Dendritic cell treated with granulocyte-macrophage colony-stimulating factor and Interleukin-4, amounts not matched to agents 40 ng/mL and 50 ng/mL, for 4 days (primary cell): ENCODE measurements around the gene TFCP2L1.

ENCODE experiments used
- H3K27ac Mint-ChIP-seq: one replicate; pipeline ENCODE4 v1.8.0; 2022; ENCODE audit warnings: mild to moderate bottlenecking, mixed read lengths
- H3K27me3 Mint-ChIP-seq: one replicate; pipeline ENCODE4 v1.8.0; 2022; ENCODE audit warnings: mild to moderate bottlenecking, mixed read lengths
- H3K36me3 Mint-ChIP-seq: one replicate; pipeline ENCODE4 v1.8.0; 2022; ENCODE audit warnings: low read depth, mixed read lengths
- H3K4me1 Mint-ChIP-seq: one replicate; pipeline ENCODE4 v1.8.0; 2022; ENCODE audit warnings: low read depth, mixed read lengths
- H3K4me3 Mint-ChIP-seq: one replicate; pipeline ENCODE4 v1.8.0; 2022; ENCODE audit warnings: mild to moderate bottlenecking, moderate library complexity, mixed read lengths
- H3K9me3 Mint-ChIP-seq: one replicate; pipeline ENCODE4 v1.8.0; 2022; ENCODE audit warnings: mixed read lengths
- intact Hi-C: fragments of 100-400 bp; cut with micrococcal nuclease; formaldehyde crosslinking; loops from one replicate; pipeline ENCODE4 v1.15.0; 2022

Gene TFCP2L1

GRCh38 chr2:121192576-121192975 lies 92.4 kb downstream of the TFCP2L1 start:
- Mint-ChIP-seq H3K9me3 (no peaks in the 10 kb centered on the region), H3K4me3 (no peak overlapping the region), H3K36me3 (no peaks in the 10 kb centered on the region), H3K27me3 (peaks cover 1% of the 10 kb centered on the region), H3K4me1 (peaks cover 48% of the 10 kb centered on the region), H3K27ac (no peak overlapping the region)
- intact Hi-C loops, result loop anchor here (10.0 kb wide), 1 partner anchor 92 kb away; the partner anchor contains the start of gene TFCP2L1

GRCh38 chr2:121191191-121192170 lies 93.5 kb downstream of the TFCP2L1 start:
- Mint-ChIP-seq H3K27ac (no peak overlapping the region), H3K4me3 (no peak overlapping the region), H3K4me1 (peaks cover 39% of the 10 kb centered on the region), H3K27me3 (peaks cover 1% of the 10 kb centered on the region), H3K36me3 (no peaks in the 10 kb centered on the region), H3K9me3 (no peaks in the 10 kb centered on the region)
- intact Hi-C loops, result loop anchor here (10.0 kb wide), 1 partner anchor 93 kb away; the partner anchor contains the start of gene TFCP2L1

- Mint-ChIP-seq H3K4me3 (no peak overlapping the region), H3K4me1 (peaks cover 31% of the 10 kb centered on the region), H3K36me3 (no peaks in the 10 kb centered on the region), H3K9me3 (no peaks in the 10 kb centered on the region), H3K27me3 (no peaks in the 10 kb centered on the region), H3K27ac (no peak overlapping the region)
- intact Hi-C loops, result loop anchor here (10.0 kb wide), 1 partner anchor 95 kb away; the partner anchor contains the start of gene TFCP2L1
Measured at GRCh38 chr2:121189661-121190381, 95.2 kb downstream of the TFCP2L1 start.

GRCh38 chr2:121189011-121189410 lies 96.0 kb downstream of the TFCP2L1 start:
- no peak overlapping the region for H3K27ac Mint-ChIP-seq
- H3K27me3 Mint-ChIP-seq, result no peaks in the 10 kb centered on the region

GRCh38 chr2:121187982-121188411 lies 97.0 kb downstream of the TFCP2L1 start:
- peak overlapping the region; percentile 10 for H3K27ac Mint-ChIP-seq
- H3K27me3 Mint-ChIP-seq, result no peaks in the 10 kb centered on the region
- no peaks in the 10 kb centered on the region for H3K9me3 Mint-ChIP-seq
- intact Hi-C loops, result no loop called here
- no peaks in the 10 kb centered on the region for H3K36me3 Mint-ChIP-seq
- H3K4me1 Mint-ChIP-seq, result peaks cover 26% of the 10 kb centered on the region
- no peak overlapping the region for H3K4me3 Mint-ChIP-seq

More at GRCh38 chr2:121189011-121189410, 96.0 kb downstream of the TFCP2L1 start:
- peaks cover 28% of the 10 kb centered on the region for H3K4me1 Mint-ChIP-seq
- no peak overlapping the region for H3K4me3 Mint-ChIP-seq
- H3K9me3 Mint-ChIP-seq, result no peaks in the 10 kb centered on the region
- intact Hi-C loops, result no loop called here
- no peaks in the 10 kb centered on the region for H3K36me3 Mint-ChIP-seq

- H3K36me3 Mint-ChIP-seq, result no peaks in the 10 kb centered on the region
- no peak overlapping the region for H3K27ac Mint-ChIP-seq
- intact Hi-C loops, result no loop called here
Measured at GRCh38 chr2:121187351-121187981, 97.5 kb downstream of the TFCP2L1 start.

GRCh38 chr2:121186261-121186660 lies 98.7 kb downstream of the TFCP2L1 start:
- no peaks in the 10 kb centered on the region for H3K27me3 Mint-ChIP-seq
- intact Hi-C loops, result no loop called here
- H3K4me3 Mint-ChIP-seq, result no peak overlapping the region
- H3K4me1 Mint-ChIP-seq, result peaks cover 26% of the 10 kb centered on the region
- no peaks in the 10 kb centered on the region for H3K9me3 Mint-ChIP-seq
- no peak overlapping the region for H3K27ac Mint-ChIP-seq
- H3K36me3 Mint-ChIP-seq, result no peaks in the 10 kb centered on the region

More at GRCh38 chr2:121187351-121187981, 97.5 kb downstream of the TFCP2L1 start:
- Mint-ChIP-seq H3K9me3 (no peaks in the 10 kb centered on the region), H3K4me1 (peaks cover 26% of the 10 kb centered on the region), H3K4me3 (no peak overlapping the region), H3K27me3 (no peaks in the 10 kb centered on the region)

GRCh38 chr2:121185571-121186074 lies 99.4 kb downstream of the TFCP2L1 start:
- Mint-ChIP-seq H3K27me3 (no peaks in the 10 kb centered on the region), H3K36me3 (no peaks in the 10 kb centered on the region), H3K27ac (no peak overlapping the region), H3K4me3 (no peak overlapping the region), H3K9me3 (no peaks in the 10 kb centered on the region), H3K4me1 (peaks cover 26% of the 10 kb centered on the region)
- intact Hi-C loops, result no loop called here

- intact Hi-C loops, result no loop called here
- Mint-ChIP-seq H3K4me3 (no peak overlapping the region), H3K27me3 (no peaks in the 10 kb centered on the region), H3K4me1 (peaks cover 24% of the 10 kb centered on the region), H3K36me3 (no peaks in the 10 kb centered on the region), H3K9me3 (no peaks in the 10 kb centered on the region), H3K27ac (no peak overlapping the region)
Measured at GRCh38 chr2:121185111-121185510, 99.9 kb downstream of the TFCP2L1 start.

- Mint-ChIP-seq H3K9me3 (no peaks in the 10 kb centered on the region), H3K27ac (no peak overlapping the region), H3K4me3 (no peak overlapping the region), H3K4me1 (peaks cover 19% of the 10 kb centered on the region), H3K27me3 (no peaks in the 10 kb centered on the region), H3K36me3 (no peaks in the 10 kb centered on the region)
- intact Hi-C loops, result no loop called here
Measured at GRCh38 chr2:121184248-121184862, 100.6 kb downstream of the TFCP2L1 start.

GRCh38 chr2:121182520-121182919 lies 102.5 kb downstream of the TFCP2L1 start:
- intact Hi-C loops, result no loop called here
- peaks cover 1% of the 10 kb centered on the region for H3K4me1 Mint-ChIP-seq
- H3K36me3 Mint-ChIP-seq, result no peaks in the 10 kb centered on the region
- H3K9me3 Mint-ChIP-seq, result no peaks in the 10 kb centered on the region
- no peak overlapping the region for H3K4me3 Mint-ChIP-seq
- H3K27ac Mint-ChIP-seq, result no peak overlapping the region
- H3K27me3 Mint-ChIP-seq, result no peaks in the 10 kb centered on the region

GRCh38 chr2:121179467-121179866 lies 105.5 kb downstream of the TFCP2L1 start:
- no peaks in the 10 kb centered on the region for H3K4me1 Mint-ChIP-seq
- no peaks in the 10 kb centered on the region for H3K36me3 Mint-ChIP-seq
- intact Hi-C loops, result no loop called here
- H3K27me3 Mint-ChIP-seq, result no peaks in the 10 kb centered on the region
- no peak overlapping the region for H3K4me3 Mint-ChIP-seq
- H3K9me3 Mint-ChIP-seq, result no peaks in the 10 kb centered on the region
- no peak overlapping the region for H3K27ac Mint-ChIP-seq

- no peaks in the 10 kb centered on the region for H3K9me3 Mint-ChIP-seq
- H3K4me3 Mint-ChIP-seq, result no peak overlapping the region
- H3K36me3 Mint-ChIP-seq, result no peaks in the 10 kb centered on the region
- no peak overlapping the region for H3K27ac Mint-ChIP-seq
- H3K27me3 Mint-ChIP-seq, result no peaks in the 10 kb centered on the region
- intact Hi-C loops, result no loop called here
- no peaks in the 10 kb centered on the region for H3K4me1 Mint-ChIP-seq
Measured at GRCh38 chr2:121178730-121179129, 106.3 kb downstream of the TFCP2L1 start.
